IPS-NIHi7 (cell line): ENCODE measurements around the gene ARHGEF7.

Experiments used
- DNase-seq: peaks from one replicate; pipeline ENCODE4 v3.0.0; 2012; ENCODE audit warnings: mixed read lengths; ENCODE audit errors: extremely low spot score

ARHGEF7 gene

DNA sequence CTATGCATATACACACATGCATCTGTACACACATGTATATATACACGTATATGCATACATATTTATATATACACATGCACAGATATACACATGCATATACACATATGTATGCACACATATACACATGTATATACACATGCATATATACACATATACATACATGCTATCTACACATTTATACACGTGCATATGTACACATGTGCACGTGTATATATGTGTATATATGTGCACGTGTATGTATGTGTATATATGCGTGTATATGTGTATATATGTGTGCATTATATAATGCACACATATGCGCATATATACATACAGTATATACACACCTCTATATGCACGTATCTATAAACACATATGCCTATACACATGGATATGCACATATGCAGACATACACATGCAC, 17.8 kb downstream of the ARHGEF7 start:
- no peak for DNase-seq

DNA sequence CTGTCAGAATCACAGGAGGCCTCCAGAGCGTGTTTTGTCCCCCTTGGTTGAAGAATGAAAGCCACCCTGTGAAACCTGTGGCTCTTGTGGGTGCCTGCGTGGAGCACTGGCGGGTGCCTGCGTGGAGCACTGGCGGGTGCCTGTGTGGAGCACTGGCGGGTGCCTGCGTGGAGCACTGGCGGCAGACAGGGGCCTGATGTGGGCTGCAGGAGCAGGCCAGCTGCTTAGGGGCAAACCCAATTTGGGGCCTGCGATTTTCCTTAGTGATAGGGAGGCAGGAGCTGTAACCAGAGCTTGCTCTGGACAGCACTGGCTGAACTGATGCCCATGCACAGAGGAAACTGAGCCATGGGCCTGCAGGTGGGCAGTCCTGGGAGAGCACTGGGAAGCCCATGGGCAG, 24.3 kb downstream of the ARHGEF7 start:
- no peak for DNase-seq

DNA sequence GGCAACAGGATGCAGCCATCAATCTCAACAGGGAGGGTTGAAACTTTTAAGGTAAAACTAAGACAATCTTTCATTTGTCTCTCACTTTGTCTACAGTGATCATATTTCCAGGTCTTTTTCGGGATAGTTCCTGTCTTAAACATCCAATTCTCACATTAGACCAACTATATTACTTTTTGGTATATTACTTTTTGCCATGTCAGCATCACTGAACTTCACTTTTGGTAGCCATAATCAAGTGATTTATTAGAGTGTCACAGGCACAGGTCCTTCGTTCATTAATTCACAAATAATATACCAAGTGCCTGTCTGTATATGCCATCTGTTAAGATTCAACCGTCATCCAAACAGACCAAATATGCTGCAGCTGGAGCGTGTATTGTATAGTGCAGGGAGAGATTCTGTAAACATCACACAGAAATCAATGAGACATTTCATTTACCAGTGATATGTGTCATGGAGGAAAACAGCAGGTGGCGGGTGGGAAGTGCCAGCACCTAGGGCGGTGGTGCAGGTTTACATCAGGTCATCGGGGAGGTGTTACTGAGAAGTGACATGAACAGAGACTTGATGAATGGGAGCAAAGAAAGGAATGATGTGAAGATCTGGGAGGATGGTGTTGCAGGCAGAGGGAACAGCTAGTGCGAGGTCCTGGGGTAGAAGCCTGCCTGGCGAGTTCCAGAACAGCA, 24.9 kb downstream of the ARHGEF7 start:
- no peak for DNase-seq

DNA sequence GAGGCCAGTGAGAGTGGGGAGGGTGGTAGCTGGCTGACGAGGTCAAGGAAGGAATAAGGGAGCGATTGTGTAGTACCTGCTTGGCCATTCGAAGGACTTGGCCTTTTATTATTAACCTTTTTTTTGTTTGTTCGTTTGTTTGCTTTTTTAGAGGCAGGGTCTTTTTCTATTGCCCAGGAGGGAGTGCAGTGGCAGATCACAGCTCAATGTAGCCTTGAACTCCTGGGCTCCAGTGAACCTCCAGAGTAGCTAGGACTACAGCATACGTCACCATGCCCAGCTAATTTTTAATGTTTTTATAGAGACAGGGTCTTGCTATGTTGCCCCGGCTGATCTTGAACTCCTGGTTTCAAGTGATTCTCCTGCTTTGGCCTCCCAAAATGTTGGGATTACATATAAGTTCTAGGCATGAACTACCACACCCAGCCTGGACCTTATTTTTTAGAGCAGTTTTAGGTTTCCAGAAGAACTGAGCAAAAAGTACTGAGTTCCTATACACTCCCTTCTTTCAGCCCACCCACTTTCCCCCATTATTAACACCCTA, 25.5 kb downstream of the ARHGEF7 start:
- DNase-seq = no peak

DNA sequence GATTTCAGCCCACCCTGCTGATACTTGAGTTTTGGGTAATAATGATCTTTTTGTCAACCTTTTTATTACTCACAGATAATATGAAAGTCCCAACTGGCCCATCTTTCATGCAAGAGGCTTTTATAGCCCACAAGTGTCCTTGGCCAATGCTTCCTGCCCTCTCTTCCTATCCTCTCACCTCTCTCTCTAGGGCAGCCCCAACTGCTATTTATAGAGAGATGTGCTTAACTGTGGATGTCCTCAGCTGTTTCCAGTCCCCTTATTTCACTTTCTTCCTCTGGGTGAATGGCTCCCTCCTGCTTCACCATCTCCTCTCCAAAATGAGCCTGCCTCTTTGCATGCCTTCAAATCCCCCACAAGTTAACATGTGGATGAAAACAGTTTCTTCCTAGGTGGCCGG, 27.4 kb downstream of the ARHGEF7 start:
- no peak for DNase-seq

DNA sequence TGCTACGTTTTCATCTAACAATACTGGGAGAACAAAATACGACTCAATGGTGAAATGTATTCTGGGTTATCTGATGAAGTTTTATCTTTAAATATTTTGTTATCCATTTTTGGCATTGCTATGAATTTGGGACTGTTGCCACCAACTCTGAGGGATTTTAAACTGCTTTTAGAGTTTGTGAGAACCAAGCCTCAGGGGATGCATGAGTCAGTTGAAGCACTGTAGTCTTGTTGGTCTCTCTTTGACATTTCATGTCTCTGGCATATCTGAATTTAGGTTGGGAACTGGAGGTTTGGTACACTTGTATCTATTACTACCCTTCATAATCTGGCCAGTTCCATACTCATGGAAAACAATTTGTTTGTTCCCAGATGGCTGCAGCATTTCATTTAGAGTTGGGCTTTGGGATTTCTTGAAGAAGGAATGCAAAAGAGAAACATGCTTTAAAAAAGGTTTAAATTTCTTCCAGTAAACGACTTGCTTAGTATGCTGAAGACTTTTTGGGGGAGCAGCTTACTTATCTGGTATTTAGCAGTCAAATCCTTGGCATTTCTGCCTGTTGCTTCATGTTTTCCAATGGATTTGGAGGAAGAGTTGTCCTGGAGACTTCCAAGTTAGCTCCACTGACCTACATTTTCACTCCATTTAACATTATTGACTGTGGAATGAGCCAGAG, 28.9 kb downstream of the ARHGEF7 start:
- no peak for DNase-seq

DNA sequence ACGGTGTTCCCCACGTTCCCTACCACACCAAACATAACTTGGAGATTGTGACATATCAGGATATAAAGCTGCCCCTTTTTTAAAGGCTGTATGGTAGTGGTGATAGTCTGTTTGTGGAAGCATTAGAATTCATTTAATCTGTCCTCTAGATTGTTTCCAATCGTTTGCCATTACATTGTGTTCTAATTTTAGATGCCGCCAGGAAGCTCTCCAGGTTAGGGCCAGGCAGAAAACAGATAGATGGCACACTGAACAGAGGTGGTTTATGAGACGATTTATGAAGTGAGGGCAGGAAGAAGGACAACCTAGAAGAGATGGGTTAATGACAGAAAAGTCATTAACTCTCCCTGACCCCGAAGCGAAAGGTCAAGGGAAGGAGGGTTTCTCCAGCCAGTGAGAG, 30.0 kb downstream of the ARHGEF7 start:
- no peak for DNase-seq

DNA sequence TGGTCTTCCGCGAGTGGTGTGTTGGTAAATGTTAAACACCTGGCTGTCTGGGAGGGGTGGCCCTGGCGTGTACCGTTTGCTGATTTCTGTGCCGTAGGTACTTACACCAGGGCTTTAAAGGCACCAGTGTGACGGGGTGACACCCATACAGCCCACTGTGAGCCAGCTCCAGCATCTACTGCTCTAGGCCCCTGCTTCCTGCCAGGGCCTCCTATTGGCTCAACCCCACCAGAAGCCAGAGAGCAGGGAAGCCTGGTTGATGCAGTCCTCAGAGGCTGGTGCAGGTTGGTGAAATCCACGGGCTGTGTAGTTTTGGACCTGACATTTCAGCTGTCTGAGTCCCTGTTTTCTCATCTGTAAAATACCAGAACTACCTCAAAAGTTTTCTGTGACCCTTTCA, 30.4 kb downstream of the ARHGEF7 start:
- DNase-seq = no peak

DNA sequence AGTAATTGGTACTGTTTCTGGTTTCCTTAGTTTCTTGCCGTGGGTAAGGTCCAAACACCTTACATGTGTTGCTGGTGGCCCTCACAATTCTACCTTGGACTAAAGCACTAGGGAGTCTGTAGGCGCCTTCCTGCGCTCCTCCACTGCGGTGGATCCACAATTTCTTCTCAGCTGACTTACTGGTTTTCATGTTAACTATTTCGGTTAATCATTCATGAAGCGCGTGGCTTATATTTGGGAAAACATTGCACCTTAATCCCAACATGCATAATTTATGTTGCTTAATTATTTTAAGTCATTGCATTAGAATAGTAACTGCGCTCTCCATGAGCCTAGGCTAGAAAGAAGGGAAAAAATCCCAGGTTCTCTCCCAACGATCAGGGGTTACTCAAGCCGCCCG, 37.7 kb downstream of the ARHGEF7 start:
- no peak for DNase-seq

DNA sequence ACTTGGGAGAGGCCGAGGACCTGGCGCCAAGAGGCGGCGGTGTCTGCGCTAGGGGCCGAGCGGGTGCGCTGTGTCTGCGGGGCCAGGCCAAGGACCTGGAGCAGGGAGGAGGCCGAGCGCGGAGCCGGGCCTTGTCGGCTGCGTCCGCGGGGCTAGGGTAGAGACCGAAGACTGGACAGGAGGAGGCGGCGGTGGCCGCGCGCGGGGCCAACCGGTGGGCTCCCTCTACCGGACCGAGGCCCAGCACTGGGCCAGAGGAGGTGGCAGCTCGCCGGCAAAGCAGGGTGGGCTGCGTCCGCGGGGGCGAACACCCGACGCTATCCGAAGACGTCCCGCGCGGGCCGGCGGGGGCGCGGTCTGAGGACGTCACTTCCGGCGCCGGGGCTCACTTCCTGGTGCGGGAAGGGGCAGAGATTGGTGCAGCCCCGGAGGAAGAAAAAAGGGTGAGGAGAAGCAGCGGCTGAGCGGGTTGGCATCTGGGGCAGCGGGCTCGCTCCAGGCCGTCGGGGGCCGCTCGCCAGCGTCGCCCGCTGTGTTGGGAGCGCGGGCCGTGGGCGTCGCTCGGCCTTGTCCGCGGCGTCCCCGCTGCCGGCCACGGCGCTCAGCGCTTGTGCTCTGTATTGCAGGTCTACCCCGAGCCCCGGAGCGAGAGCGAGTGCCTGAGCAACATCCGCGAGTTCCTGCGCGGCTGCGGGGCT, 38.3 kb downstream of the ARHGEF7 start:
- DNase-seq = peak; percentile 96

DNA sequence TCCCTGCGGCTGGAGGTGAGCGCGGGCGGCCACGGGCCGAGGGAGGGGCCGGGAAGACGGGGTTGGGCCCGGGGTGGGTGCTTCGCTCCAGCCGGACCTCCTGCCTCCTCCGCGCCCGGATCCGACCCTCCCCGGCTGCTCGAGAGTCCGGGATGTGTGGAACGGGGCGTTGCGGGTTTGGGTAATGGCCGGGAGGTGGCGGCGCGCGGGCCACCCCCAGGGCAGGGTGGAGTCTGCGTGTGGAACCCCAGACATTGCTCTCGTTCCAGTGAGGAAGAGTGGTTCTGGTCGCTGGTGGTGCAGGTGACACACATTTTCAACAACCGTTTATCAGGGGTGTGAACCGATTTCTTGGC, 38.8 kb downstream of the ARHGEF7 start:
- peak; percentile 50 for DNase-seq

DNA sequence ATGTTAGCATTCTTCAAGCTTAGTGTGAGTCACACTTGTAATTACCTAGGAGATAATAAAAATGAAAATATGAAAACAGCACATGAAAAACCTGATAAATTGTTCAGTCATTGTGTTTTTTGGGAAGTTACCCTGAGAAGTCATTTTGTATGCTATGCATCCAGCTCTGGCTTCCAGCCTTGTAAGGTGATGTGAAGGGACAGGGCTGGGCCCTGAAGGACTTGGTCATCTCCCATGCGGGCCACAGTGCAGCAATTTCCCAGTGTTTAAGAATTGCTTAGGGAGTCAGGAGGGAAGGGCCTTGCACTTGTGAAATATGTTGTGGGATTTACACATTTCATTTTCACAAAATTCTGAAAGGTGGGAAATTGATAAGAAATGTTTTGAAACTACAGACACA, 41.3 kb downstream of the ARHGEF7 start:
- no peak for DNase-seq

DNA sequence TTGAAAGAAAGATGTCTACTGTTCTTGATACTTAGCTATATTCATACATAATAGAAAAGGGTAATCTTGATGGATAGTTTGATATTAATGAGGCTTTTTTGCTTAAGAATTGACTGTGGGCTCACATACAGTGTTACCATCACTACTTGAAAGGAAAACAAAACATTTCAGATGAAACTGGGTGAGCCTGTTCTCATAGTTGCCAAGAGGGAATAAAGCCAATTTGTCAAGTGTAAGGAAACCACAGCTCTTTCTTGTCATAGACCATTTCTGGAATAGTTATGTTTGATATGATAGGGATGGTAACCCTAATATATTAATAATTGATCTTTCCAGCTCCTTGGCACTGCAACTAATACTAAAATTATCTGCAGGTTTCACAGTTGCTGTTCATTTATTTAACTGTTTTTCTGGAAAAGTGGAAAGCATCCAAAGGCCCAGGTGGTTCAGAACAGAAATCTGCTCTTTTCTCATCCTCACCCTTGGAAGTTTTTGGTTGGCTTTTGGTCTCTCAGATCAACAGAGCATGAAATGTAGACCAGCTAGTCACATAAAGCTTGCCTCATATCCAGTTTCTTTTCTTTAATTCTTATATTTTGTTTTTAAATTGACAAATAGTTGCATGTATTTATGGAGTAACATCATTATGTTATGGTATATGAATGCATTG, 43.2 kb downstream of the ARHGEF7 start:
- no peak for DNase-seq

DNA sequence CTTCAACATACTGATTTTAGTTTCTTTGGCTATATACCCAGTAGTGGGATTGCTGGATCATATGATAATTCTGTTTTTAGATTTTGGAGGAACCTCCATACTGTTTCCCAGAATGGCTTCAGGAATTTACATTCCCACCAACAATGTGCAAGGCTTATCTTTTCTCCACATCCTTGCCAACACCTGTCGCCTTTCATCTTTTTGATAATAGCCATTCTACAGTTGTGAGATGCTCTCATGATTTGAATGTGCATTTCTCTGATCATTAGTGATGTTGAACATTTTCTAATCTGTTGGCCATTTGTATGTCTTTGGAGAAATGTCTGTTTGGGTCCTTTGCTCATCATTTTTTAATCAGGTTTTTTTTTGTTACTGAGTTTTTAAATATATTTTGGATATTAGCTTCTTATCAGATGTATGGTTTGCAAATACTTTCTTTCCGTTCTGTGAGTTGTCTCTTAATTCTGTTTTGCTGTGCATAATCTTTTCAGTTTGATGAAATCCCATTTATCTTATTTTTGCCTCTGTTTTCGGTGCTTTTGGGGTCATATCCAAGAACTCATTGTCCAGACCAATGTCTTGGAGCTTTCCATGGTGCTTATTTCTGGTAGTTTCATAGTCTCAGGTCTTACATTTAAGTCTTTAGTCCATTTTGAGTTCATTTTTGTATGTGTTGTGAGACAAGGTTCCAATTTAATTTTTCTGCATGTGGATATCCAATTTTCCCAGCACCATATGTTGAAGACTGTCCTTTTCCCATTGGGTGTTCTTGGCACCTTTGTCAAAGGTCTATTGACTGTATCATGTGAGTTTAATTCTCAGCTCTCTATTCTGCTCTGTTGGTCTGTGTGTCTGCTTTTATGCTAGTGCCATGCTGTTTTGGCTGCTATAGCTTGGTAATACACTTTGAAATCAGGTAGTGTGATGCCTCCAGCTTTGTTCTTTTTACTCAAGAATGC, 44.5 kb downstream of the ARHGEF7 start:
- no peak for DNase-seq

DNA sequence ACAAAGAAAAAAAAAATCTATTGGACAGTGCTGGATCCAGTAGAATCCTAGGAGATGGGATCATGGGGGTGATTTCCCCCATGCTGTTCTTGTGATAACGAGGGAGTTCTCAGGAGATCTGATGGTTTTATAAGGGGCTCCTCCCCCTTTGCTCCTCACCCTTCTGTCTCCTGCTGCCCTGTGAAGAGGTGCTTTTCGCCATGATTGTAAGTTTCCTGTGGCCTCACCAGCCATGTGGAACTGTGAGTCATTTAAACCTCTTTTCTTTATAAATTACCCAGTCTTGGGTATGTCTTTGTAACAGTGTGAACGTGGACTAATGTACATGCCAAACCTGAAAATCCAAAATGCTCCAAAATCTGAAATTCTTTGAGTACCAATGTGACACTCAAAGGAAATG, 45.5 kb downstream of the ARHGEF7 start:
- DNase-seq = no peak

DNA sequence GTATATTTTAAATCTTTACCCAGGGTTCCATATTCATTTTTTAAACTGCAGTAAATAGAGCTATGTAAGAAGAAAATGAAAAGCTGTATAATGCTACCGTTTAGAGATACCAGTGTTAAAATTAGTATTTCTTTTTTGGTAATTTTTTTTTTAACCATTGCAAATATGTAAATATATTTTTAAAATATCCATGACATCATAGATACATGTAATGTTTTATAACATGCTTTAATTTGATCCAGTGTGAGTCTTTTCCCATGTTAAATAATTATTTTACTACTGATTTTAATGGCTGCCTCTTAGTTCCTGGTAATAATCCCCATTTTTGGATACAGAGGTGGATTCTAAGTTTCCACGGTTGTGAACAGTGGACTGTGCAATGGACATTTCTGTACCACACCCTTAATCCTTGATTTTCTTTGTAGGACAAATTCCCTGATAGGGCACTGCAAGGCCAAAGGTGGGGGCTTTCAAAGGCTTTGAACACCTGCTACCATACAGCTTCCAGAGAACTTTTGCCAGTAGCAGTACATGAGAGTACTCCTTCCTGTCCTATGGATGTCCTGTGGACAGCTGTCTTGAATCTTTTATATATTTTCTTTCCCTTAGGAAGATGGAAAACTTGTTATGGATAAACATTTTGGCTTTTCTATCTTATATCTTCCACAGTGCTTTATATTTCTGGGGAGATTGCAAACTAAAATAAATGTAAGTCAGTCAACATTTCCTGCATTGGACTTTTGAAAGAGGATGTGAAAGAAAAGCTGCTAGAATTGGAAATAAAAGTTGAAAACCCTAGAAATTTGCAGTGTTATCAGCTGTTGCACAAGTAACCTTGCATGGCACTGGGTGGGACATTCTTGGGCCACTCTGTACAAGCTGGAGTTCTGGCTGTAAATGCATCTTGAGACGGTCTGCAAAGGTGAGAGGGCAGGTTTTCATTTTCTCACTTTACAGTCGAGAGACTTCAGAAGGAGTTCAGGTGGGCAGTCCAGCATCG, 46.8 kb downstream of the ARHGEF7 start:
- no peak for DNase-seq

DNA sequence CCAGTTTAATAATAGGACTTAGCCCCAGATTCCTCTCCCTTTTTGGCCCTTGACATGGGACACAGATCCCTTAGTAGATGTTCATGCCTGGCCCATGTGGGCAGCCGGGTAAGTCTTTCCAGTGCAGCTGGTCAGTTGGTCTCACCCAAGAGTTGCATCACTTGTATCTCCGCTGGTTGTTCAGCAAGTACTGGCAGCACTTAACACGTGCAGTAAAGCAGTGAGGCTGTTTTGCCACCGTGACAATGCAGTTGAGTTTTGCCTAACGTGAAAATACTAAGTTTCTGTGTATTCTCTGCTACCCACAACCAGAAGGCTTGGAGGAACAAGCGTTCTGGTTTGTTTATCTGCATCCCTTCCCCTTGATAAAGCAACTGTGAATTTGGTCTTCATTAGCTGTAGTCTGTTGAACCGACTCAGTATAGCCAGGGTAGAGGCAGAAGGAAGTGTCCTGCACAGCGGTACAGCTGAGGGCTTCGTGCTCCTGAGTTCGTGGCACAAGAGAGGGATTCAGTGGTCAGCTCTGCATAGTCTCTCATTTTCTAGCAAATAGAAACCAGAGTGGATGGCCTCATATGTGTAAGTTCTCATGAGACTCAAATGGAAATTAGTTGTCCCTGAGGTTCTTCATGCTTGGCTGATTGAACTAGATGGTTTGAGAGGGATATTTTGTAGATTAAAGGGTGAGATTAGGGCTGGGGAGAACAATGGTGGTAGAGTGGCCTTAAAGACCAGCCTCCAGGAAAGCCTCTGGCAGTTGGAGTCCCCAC, 50.3 kb downstream of the ARHGEF7 start:
- DNase-seq = no peak

DNA sequence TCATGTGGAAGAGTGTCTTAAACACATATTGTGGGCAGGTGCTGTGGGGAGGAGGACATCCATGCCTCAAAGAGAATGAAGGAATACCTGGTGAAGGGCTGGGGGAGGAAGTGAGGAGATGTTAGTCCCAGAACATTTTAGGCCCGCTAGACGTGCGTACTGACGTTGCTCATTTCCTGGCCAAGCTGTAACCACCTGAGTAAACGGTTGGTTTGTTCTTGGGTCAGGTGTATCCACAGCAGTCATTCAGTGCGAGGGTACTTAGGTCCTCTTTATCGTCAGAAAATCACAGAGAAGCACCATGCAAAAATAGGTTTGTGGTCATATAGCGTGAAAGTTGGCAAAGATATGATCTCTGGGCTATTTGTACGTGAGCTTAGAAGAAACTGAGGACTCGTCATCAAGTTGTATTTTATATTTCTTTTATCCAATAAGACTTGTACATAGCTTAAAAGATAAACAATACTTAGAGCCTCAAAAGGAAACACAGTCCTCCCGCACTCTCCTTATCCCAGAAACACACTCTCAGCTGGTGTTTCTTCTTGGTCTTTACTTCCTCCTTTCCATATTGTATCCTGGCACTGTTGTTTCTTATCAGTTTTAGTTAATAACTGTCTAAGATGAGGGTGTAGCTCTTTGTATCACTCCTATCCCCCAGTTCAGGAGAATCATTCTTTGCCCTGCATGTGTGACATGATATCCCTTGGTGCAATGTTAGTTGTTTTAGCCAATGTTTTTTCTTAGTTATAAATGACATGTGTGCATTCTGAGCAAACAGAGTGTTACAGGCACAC, 52.0 kb downstream of the ARHGEF7 start:
- DNase-seq = no peak
